CD4-positive, alpha-beta T cell treated with Interleukin-17A for 4 hours (primary cell): Measurements from ENCODE around the gene ACOD1.
"Not testable (repeated sequence)": the region's sequence is repeated elsewhere in the genome, so short reads cannot be mapped to it uniquely, and the experiment has no call there.

Experiments
- DNase-seq: peaks from one replicate; pipeline ENCODE4 v3.0.0-alpha.2; 2020; ENCODE audit warnings: mixed read lengths

Gene ACOD1

GRCh38 chr13:76948149-76948548 lies at the start of gene ACOD1:
ACOD1 (plus strand) TSS chr13:76948511; CDS start chr13:76948559, 48 bp downstream.
- no peak for DNase-seq

- not testable (repeated sequence) for DNase-seq
These were observed 49.2 kb upstream of the ACOD1 start for GRCh38 chr13:76899066-76899465.

- peak; percentile 77 for DNase-seq
These were observed 44.7 kb upstream of the ACOD1 start for GRCh38 chr13:76903544-76904162.

GRCh38 chr13:76904507-76904906 lies 43.8 kb upstream of the ACOD1 start:
- no peak for DNase-seq

- no peak for DNase-seq
These were observed 35.8 kb upstream of the ACOD1 start for GRCh38 chr13:76912476-76912875.

GRCh38 chr13:76913898-76914297 lies 34.4 kb upstream of the ACOD1 start:
- no peak for DNase-seq

- no peak for DNase-seq
These were observed 31.2 kb upstream of the ACOD1 start for GRCh38 chr13:76917095-76917494.

GRCh38 chr13:76917755-76918481 lies 30.4 kb upstream of the ACOD1 start:
- not testable (repeated sequence) for DNase-seq

GRCh38 chr13:76921516-76921915 lies 26.8 kb upstream of the ACOD1 start:
- no peak for DNase-seq

GRCh38 chr13:76925115-76925514 lies 23.2 kb upstream of the ACOD1 start:
- DNase-seq: no peak

GRCh38 chr13:76927955-76928354 lies 20.4 kb upstream of the ACOD1 start:
- DNase-seq: no peak

- DNase-seq: no peak
These were observed 19.9 kb upstream of the ACOD1 start for GRCh38 chr13:76928456-76928855.

- no peak for DNase-seq
These were observed 19.0 kb upstream of the ACOD1 start for GRCh38 chr13:76929320-76929719.

- no peak for DNase-seq
These were observed 18.4 kb upstream of the ACOD1 start for GRCh38 chr13:76929851-76930374.

GRCh38 chr13:76932076-76932475 lies 16.2 kb upstream of the ACOD1 start:
- DNase-seq: no peak

- DNase-seq: no peak
These were observed 13.6 kb upstream of the ACOD1 start for GRCh38 chr13:76934671-76935070.

GRCh38 chr13:76936763-76937162 lies 11.5 kb upstream of the ACOD1 start:
- DNase-seq: no peak

GRCh38 chr13:76937281-76937820 lies 11.0 kb upstream of the ACOD1 start:
- DNase-seq: no peak

GRCh38 chr13:76939215-76939614 lies 9.1 kb upstream of the ACOD1 start:
- DNase-seq: no peak

GRCh38 chr13:76942363-76942762 lies 5.9 kb upstream of the ACOD1 start:
- no peak for DNase-seq

GRCh38 chr13:76943646-76944045 lies 4.7 kb upstream of the ACOD1 start:
- no peak for DNase-seq

- DNase-seq: no peak
These were observed 3.9 kb upstream of the ACOD1 start for GRCh38 chr13:76944456-76944855.

- no peak for DNase-seq
These were observed 1.8 kb downstream of the ACOD1 start for GRCh38 chr13:76950101-76950500.

GRCh38 chr13:76953968-76954367 lies 5.7 kb downstream of the ACOD1 start:
- DNase-seq: no peak
